ENCODE data around the gene ANKEF1. TPM values are rescaled to one million over a fixed set of nuclear protein-coding genes. Genes with fewer than 3 reads are reported as not detected.

The ANKEF1 gene
- total RNA-seq, 1 donor from 2014 or later, result 0.39 TPM

- Mint-ChIP-seq H3K27me3 (ENCODE audit: low read depth) (peaks cover 1% of the 10 kb centered on the region), H3K27ac (no peak overlapping the region), H3K4me1 (ENCODE audit: low read depth) (peaks cover 11% of the 10 kb centered on the region), H3K9me3 (no peaks in the 10 kb centered on the region), H3K36me3 (ENCODE audit: low read depth) (no peaks in the 10 kb centered on the region), H3K4me3 (ENCODE audit: low read depth) (no peak overlapping the region)
- intact Hi-C loops (cut with micrococcal nuclease), result no loop called here
- DNase-seq (ENCODE audit: low spot score), result no peak
Measured at GRCh38 chr20:10040070-10040975, 5.5 kb downstream of the ANKEF1 start.

GRCh38 chr20:10042086-10042485 lies 7.3 kb downstream of the ANKEF1 start:
- Mint-ChIP-seq H3K4me3 (ENCODE audit: low read depth) (no peak overlapping the region), H3K9me3 (no peaks in the 10 kb centered on the region), H3K4me1 (ENCODE audit: low read depth) (peaks cover 8% of the 10 kb centered on the region), H3K27me3 (ENCODE audit: low read depth) (peaks cover 1% of the 10 kb centered on the region), H3K27ac (no peak overlapping the region), H3K36me3 (ENCODE audit: low read depth) (no peaks in the 10 kb centered on the region)
- no peak for DNase-seq (ENCODE audit: low spot score)
- intact Hi-C loops (cut with micrococcal nuclease), result no loop called here

GRCh38 chr20:10047427-10047826 lies 12.6 kb downstream of the ANKEF1 start:
- intact Hi-C loops (cut with micrococcal nuclease), result no loop called here
- peaks cover under 1% of the 10 kb centered on the region for H3K4me1 Mint-ChIP-seq (ENCODE audit: low read depth)
- no peak overlapping the region for H3K27ac Mint-ChIP-seq
- H3K9me3 Mint-ChIP-seq, result no peaks in the 10 kb centered on the region
- H3K4me3 Mint-ChIP-seq (ENCODE audit: low read depth), result no peak overlapping the region
- DNase-seq (ENCODE audit: low spot score), result no peak
- H3K27me3 Mint-ChIP-seq (ENCODE audit: low read depth), result no peaks in the 10 kb centered on the region
- H3K36me3 Mint-ChIP-seq (ENCODE audit: low read depth), result no peaks in the 10 kb centered on the region

GRCh38 chr20:10051185-10051584 lies 16.4 kb downstream of the ANKEF1 start:
- Mint-ChIP-seq H3K4me3 (ENCODE audit: low read depth) (no peak overlapping the region), H3K36me3 (ENCODE audit: low read depth) (no peaks in the 10 kb centered on the region), H3K9me3 (no peaks in the 10 kb centered on the region), H3K27ac (no peak overlapping the region), H3K27me3 (ENCODE audit: low read depth) (no peaks in the 10 kb centered on the region), H3K4me1 (ENCODE audit: low read depth) (no peaks in the 10 kb centered on the region)
- no peak for DNase-seq (ENCODE audit: low spot score)
- intact Hi-C loops (cut with micrococcal nuclease), result no loop called here

GRCh38 chr20:10059006-10059405 lies 24.2 kb downstream of the ANKEF1 start:
- Mint-ChIP-seq H3K4me1 (ENCODE audit: low read depth) (no peaks in the 10 kb centered on the region), H3K27ac (no peak overlapping the region), H3K36me3 (ENCODE audit: low read depth) (no peaks in the 10 kb centered on the region), H3K27me3 (ENCODE audit: low read depth) (no peaks in the 10 kb centered on the region), H3K4me3 (ENCODE audit: low read depth) (no peak overlapping the region), H3K9me3 (no peaks in the 10 kb centered on the region)
- intact Hi-C loops (cut with micrococcal nuclease), result no loop called here
- DNase-seq (ENCODE audit: low spot score), result no peak

- Mint-ChIP-seq H3K4me1 (ENCODE audit: low read depth) (peaks cover 2% of the 10 kb centered on the region), H3K36me3 (ENCODE audit: low read depth) (no peaks in the 10 kb centered on the region), H3K27ac (no peak overlapping the region), H3K27me3 (ENCODE audit: low read depth) (no peaks in the 10 kb centered on the region), H3K4me3 (ENCODE audit: low read depth) (no peak overlapping the region), H3K9me3 (no peaks in the 10 kb centered on the region)
- intact Hi-C loops (cut with micrococcal nuclease), result no loop called here
- DNase-seq (ENCODE audit: low spot score), result no peak
Measured at GRCh38 chr20:10060226-10060625, 25.4 kb downstream of the ANKEF1 start.

- Mint-ChIP-seq H3K27me3 (ENCODE audit: low read depth) (no peaks in the 10 kb centered on the region), H3K4me1 (ENCODE audit: low read depth) (peaks cover 3% of the 10 kb centered on the region), H3K36me3 (ENCODE audit: low read depth) (no peaks in the 10 kb centered on the region), H3K4me3 (ENCODE audit: low read depth) (no peak overlapping the region), H3K9me3 (no peaks in the 10 kb centered on the region), H3K27ac (no peak overlapping the region)
- intact Hi-C loops (cut with micrococcal nuclease), result no loop called here
- no peak for DNase-seq (ENCODE audit: low spot score)
Measured at GRCh38 chr20:10061641-10062040, 26.9 kb downstream of the ANKEF1 start.

GRCh38 chr20:10063482-10063881 lies 28.7 kb downstream of the ANKEF1 start:
- H3K4me1 Mint-ChIP-seq (ENCODE audit: low read depth), result peaks cover 3% of the 10 kb centered on the region
- intact Hi-C loops (cut with micrococcal nuclease), result no loop called here
- H3K9me3 Mint-ChIP-seq, result no peaks in the 10 kb centered on the region
- H3K4me3 Mint-ChIP-seq (ENCODE audit: low read depth), result no peak overlapping the region
- no peak overlapping the region for H3K27ac Mint-ChIP-seq
- no peaks in the 10 kb centered on the region for H3K27me3 Mint-ChIP-seq (ENCODE audit: low read depth)
- no peaks in the 10 kb centered on the region for H3K36me3 Mint-ChIP-seq (ENCODE audit: low read depth)
- no peak for DNase-seq (ENCODE audit: low spot score)

GRCh38 chr20:10064611-10065010 lies 29.8 kb downstream of the ANKEF1 start:
- Mint-ChIP-seq H3K27me3 (ENCODE audit: low read depth) (no peaks in the 10 kb centered on the region), H3K9me3 (no peaks in the 10 kb centered on the region)

GRCh38 chr20:10065154-10065833 lies 30.5 kb downstream of the ANKEF1 start:
- Mint-ChIP-seq H3K36me3 (ENCODE audit: low read depth) (no peaks in the 10 kb centered on the region), H3K27ac (no peak overlapping the region), H3K4me3 (ENCODE audit: low read depth) (no peak overlapping the region), H3K27me3 (ENCODE audit: low read depth) (no peaks in the 10 kb centered on the region), H3K9me3 (no peaks in the 10 kb centered on the region), H3K4me1 (ENCODE audit: low read depth) (peaks cover 3% of the 10 kb centered on the region)
- intact Hi-C loops (cut with micrococcal nuclease), result no loop called here
- no peak for DNase-seq (ENCODE audit: low spot score)

More at GRCh38 chr20:10064611-10065010, 29.8 kb downstream of the ANKEF1 start:
- H3K27ac Mint-ChIP-seq, result no peak overlapping the region
- peaks cover 3% of the 10 kb centered on the region for H3K4me1 Mint-ChIP-seq (ENCODE audit: low read depth)
- no peak for DNase-seq (ENCODE audit: low spot score)
- H3K36me3 Mint-ChIP-seq (ENCODE audit: low read depth), result no peaks in the 10 kb centered on the region
- intact Hi-C loops (cut with micrococcal nuclease), result no loop called here
- H3K4me3 Mint-ChIP-seq (ENCODE audit: low read depth), result no peak overlapping the region

GRCh38 chr20:10067321-10067720 lies 32.5 kb downstream of the ANKEF1 start:
- no peak overlapping the region for H3K4me3 Mint-ChIP-seq (ENCODE audit: low read depth)
- intact Hi-C loops (cut with micrococcal nuclease), result no loop called here
- H3K27me3 Mint-ChIP-seq (ENCODE audit: low read depth), result no peaks in the 10 kb centered on the region
- no peak for DNase-seq (ENCODE audit: low spot score)
- H3K36me3 Mint-ChIP-seq (ENCODE audit: low read depth), result no peaks in the 10 kb centered on the region
- H3K27ac Mint-ChIP-seq, result no peak overlapping the region
- peaks cover 3% of the 10 kb centered on the region for H3K4me1 Mint-ChIP-seq (ENCODE audit: low read depth)
- H3K9me3 Mint-ChIP-seq, result no peaks in the 10 kb centered on the region

- Mint-ChIP-seq H3K27ac (no peak overlapping the region), H3K36me3 (ENCODE audit: low read depth) (no peaks in the 10 kb centered on the region), H3K27me3 (ENCODE audit: low read depth) (no peaks in the 10 kb centered on the region), H3K9me3 (no peaks in the 10 kb centered on the region), H3K4me1 (ENCODE audit: low read depth) (no peaks in the 10 kb centered on the region), H3K4me3 (ENCODE audit: low read depth) (no peak overlapping the region)
- no peak for DNase-seq (ENCODE audit: low spot score)
- intact Hi-C loops (cut with micrococcal nuclease), result no loop called here
Measured at GRCh38 chr20:10074513-10074912, 39.7 kb downstream of the ANKEF1 start.

GRCh38 chr20:10075606-10076005 lies 40.8 kb downstream of the ANKEF1 start:
- no peak for DNase-seq (ENCODE audit: low spot score)
- no peaks in the 10 kb centered on the region for H3K9me3 Mint-ChIP-seq
- H3K27me3 Mint-ChIP-seq (ENCODE audit: low read depth), result no peaks in the 10 kb centered on the region
- H3K27ac Mint-ChIP-seq, result no peak overlapping the region
- intact Hi-C loops (cut with micrococcal nuclease), result no loop called here
- no peaks in the 10 kb centered on the region for H3K36me3 Mint-ChIP-seq (ENCODE audit: low read depth)
- H3K4me3 Mint-ChIP-seq (ENCODE audit: low read depth), result no peak overlapping the region
- no peaks in the 10 kb centered on the region for H3K4me1 Mint-ChIP-seq (ENCODE audit: low read depth)
